GM19240 (cell line): ENCODE measurements around the gene PCDHB4.
"Not testable (repeated sequence)": the region's sequence is repeated elsewhere in the genome, so short reads cannot be mapped to it uniquely, and the experiment has no call there.

Experiments used
- DNase-seq: peaks from one replicate; pipeline ENCODE4 v3.0.0; 2011; ENCODE audit warnings: low spot score; ENCODE audit not compliant: insufficient read length

The PCDHB4 gene

GRCh38 chr5:141150224-141150992 is 28.8 kb downstream of the PCDHB4 start:
- DNase-seq, result no peak

- no peak for DNase-seq
Observed at GRCh38 chr5:141150993-141151325, 29.3 kb downstream of the PCDHB4 start.

DNA sequence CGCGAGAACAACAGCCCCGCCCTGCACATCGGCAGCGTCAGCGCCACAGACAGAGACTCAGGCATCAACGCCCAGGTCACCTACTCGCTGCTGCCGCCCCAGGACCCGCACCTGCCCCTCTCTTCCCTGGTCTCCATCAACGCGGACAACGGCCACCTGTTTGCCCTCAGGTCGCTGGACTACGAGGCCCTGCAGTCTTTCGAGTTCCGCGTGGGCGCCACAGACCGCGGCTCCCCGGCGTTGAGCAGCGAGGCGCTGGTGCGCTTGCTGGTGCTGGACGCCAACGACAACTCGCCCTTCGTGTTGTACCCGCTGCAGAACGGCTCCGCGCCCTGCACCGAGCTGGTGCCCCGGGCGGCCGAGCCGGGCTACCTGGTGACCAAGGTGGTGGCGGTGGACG is 30.0 kb downstream of the PCDHB4 start:
- DNase-seq, result not testable (repeated sequence)

DNA sequence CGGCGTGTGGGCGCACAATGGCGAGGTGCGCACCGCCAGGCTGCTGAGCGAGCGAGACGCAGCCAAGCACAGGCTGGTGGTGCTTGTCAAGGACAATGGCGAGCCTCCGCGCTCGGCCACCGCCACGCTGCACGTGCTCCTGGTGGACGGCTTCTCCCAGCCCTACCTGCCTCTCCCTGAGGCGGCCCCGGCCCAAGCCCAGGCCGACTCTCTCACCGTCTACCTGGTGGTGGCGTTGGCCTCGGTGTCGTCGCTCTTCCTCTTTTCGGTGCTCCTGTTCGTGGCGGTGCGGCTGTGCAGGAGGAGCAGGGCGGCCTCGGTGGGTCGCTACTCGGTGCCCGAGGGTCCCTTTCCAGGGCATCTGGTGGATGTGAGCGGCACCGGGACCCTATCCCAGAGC is 30.5 kb downstream of the PCDHB4 start:
- not testable (repeated sequence) for DNase-seq

GRCh38 chr5:141155540-141156374 is 34.1 kb downstream of the PCDHB4 start:
- no peak for DNase-seq

GRCh38 chr5:141157356-141157755 is 35.7 kb downstream of the PCDHB4 start:
- DNase-seq, result not testable (repeated sequence)

GRCh38 chr5:141157901-141158300 is 36.3 kb downstream of the PCDHB4 start:
- not testable (repeated sequence) for DNase-seq

DNA sequence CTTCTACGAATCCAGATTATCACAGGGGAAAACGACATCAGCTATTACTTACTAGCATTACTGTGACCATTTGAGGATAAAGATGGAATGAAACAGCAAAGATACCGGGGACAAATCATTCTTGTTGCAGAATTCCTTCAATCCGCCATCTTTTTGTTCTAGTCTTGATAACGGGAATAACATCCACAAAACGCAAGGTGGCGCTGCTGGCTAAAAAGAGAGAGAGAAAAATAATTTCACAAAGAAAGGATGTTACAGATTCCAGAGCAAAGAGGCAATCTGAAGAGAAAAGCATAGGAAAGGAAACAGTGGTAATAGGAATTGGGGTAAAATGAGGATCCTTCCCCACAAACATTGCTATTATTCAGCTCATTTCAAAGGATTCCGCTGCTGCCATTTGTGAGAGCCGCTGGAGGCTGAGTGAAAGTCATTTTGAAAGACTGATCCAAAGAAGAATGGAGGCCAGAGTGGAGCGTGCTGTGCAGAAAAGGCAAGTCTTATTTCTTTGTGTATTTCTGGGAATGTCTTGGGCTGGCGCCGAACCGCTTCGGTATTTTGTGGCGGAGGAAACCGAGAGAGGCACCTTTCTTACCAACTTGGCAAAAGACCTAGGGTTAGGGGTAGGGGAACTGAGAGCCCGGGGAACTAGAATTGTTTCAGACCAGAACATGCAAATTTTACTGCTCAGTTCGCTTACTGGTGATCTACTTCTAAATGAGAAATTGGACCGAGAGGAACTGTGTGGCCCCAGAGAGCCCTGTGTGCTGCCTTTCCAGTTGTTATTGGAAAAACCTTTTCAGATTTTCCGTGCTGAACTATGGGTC is 51.0 kb downstream of the PCDHB4 start, which contains the start of gene PCDHB7:
Gene PCDHB7 (plus strand): TSS at position 264 of the 824 bp plus-strand sequence. CDS start 192 bp downstream, at position 456.
- DNase-seq, result no peak

DNA sequence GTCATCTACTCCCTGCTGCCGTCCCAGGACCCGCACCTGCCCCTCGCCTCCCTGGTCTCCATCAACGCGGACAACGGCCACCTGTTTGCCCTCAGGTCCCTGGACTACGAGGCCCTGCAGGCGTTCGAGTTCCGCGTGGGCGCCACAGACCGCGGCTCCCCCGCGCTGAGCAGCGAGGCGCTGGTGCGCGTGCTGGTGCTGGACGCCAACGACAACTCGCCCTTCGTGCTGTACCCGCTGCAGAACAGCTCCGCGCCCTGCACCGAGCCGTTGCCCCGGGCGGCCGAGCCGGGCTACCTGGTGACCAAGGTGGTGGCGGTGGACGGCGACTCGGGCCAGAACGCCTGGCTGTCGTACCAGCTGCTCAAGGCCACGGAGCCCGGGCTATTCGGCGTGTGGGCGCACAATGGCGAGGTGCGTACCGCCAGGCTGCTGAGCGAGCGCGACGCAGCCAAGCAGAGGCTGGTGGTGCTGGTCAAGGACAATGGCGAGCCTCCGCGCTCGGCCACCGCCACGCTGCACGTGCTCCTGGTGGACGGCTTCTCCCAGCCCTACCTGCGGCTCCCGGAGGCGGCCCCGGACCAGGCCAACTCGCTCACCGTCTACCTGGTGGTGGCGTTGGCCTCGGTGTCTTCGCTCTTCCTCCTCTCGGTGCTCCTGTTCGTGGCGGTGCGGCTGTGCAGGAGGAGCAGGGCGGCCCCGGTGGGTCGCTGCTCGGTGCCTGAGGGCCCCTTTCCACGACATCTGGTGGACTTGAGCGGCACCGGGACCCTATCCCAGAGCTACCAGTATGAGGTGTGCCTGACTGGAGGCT is 52.9 kb downstream of the PCDHB4 start:
- DNase-seq, result not testable (repeated sequence)
